Measurements from ENCODE around the gene SERBP1.
"Not testable (repeated sequence)": the region's sequence is repeated elsewhere in the genome, so short reads cannot be mapped to it uniquely, and the experiment has no call there.

Gene SERBP1

DNA sequence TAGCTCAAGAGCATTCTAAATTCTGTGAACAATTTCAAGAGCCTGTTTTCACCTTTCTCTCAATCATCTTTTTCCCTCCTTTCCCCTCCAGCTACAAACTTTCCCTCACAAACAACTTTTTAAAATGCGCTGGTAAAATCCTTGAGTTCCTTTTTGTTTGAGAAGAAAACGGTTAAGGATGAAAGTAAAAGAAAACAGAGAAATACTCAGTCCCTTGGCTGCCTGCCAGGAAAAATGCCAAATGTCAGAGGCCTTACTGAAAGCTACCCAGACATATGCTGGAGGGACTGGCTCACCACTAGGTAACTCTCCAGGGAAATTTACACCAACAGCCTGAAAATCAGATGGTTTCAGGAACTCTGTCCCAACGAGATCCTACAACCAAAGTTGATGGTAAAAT is 11.0 kb upstream of the SERBP1 start:
- no peak for DNase-seq (ENCODE audit: low read depth in 1 of 2, low spot score in 1 of 2)

DNA sequence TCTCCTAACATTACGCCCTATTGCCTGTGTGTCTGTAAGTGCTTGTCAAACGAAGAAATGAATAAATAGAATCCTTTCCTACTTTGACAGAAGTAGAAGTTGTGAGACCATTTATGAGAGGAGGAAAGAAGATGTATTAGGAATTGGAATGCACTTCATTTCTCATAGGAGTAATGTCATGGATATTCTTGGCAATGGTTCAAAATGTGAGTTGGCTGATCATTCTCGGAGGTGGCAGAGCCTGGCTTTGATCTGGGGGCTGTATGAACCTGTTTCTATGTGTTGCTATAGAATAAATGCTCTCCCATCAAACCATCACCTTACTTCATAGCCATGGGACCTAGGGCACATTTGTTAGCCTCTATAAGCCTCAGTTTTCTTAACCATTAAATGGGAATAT is 10.1 kb upstream of the SERBP1 start:
- no peak for DNase-seq (ENCODE audit: low read depth in 1 of 2, low spot score in 1 of 2)

DNA sequence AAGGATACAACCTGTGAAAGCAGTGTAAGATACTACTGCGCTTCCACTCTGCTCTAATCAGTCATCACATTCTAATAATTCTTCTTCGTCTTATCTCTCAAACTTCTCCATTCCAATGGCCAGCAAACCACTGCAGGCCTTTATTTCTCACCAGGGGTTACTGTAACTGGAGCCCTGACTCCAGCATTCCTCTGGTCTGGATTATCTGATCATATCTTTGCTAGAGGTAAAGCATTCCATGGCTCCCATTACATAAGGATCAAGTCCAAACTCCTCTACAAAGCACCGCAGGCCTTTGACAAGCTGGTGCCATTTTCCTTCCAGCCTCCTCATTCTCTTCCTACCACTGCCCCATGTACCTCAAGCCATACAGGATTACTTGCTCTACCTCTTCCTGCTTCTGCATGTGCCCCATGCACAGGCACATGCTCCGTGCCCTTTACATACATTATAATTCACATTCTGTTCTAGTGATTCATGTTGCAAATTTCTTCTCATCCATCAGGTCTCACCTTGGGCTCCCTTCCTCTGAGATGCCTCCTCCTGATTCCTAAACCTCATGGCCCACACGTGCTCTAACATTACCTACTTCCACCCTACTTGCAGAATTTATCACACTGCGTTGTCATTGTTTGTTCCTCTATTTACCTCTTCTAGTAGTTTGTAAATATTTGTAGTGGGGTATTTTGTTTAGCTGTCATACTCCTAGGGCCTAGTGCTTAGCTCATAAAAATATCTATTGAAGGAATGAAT is 9.3 kb upstream of the SERBP1 start:
- no peak for DNase-seq (ENCODE audit: low read depth in 1 of 2, low spot score in 1 of 2)

DNA sequence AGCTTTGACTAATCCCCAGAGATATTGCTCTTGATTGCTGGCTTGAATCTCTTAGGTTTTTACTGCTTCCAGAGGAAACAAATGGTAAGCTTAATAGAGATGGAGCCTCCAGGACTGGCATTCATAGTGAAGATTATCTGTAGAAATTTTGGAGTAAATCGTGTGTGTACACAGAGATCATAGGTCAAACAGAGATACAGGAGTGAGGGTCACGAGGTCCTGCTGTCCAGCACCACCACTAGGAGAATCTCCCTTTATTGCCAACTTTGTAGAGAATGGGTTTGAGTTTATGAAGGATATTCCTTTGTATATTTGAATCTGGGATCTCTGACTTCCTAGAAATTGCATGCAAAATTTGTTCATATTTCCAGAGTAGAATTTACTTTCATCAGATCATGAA is 7.8 kb upstream of the SERBP1 start:
- no peak for DNase-seq (ENCODE audit: low read depth in 1 of 2, low spot score in 1 of 2)

DNA sequence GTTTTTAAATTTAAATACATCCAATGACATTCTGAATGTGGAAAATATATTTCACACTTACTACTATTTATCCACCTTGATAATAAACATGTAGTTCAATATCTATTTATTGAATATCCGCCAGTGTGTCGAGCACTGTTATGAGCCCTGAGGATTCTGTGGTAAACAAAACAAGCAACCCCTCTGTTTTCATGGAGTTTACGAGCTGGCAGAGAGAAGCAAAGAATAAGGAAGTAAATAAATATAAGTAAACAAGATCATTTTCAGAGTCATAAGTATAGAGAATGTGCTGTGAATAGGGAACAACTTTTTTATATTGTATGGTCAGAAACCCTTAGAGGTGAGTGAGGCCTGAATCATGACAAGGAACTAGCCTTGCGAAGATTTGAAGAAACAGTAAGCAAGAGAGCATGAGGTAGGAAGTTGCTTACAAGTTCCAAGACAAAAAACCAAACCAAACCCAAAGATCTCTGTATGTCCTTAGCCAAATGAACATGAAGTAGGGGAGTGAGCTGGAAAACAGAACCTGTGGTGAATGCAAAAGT is 6.4 kb upstream of the SERBP1 start:
- DNase-seq (ENCODE audit: low read depth in 1 of 2, low spot score in 1 of 2), result no peak

DNA sequence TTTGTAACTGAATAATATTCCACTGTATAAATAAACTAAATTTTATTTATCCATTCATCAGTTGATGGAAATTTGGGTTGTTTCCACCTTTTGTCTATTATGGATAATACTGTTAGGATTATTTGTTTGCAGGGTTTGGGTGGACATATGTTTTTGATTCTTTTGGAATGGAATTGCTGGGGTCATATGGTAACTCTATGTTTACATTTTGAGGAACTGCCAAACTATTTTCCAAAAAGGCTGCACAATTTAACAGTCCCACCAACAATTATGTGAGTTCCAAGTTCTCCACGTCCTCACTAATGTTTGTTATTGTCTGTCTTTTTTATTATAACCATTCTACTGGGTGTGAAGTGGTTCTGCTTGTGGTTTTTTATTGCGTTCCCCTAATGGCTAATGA is 4.3 kb upstream of the SERBP1 start:
- DNase-seq (ENCODE audit: low read depth in 1 of 2, low spot score in 1 of 2), result no peak

DNA sequence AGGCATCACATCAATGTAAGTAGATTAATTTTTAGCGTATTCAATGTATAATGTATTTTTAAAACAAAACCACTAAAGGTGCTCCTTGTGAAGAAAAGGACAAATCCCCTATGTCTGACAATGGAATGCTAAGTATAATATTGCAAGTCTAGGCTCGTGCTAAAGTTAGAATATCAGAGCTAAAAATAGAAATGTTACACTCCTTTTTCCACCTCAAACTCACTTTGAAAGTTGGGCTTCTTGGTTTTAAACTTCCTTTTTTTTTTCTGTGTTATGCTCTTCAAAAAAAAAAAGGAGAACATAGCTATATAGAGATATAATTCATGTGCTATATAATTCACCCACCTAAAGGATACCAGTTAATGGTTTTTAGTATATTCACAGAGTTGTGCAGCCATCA is 3.6 kb upstream of the SERBP1 start:
- no peak for DNase-seq (ENCODE audit: low read depth in 1 of 2, low spot score in 1 of 2)

DNA sequence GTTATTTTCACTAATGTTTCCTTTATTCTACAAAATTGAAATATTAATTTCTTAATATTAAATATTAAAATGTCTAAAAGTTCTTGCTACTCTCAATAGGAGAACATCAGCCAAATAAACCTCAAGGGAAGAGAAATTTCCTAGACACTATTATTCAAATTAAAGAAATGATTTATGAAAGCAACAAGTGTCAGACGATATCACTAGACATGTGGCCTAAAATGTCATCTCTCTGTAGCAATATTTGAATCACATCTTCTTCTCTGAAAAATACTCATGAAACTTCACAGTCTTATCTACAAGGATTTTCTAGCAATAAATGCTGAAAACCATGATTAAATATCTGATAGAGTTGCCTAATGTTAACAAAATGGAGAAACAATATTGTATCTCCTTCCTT is 2.5 kb upstream of the SERBP1 start:
- DNase-seq (ENCODE audit: low read depth in 1 of 2, low spot score in 1 of 2), result no peak

DNA sequence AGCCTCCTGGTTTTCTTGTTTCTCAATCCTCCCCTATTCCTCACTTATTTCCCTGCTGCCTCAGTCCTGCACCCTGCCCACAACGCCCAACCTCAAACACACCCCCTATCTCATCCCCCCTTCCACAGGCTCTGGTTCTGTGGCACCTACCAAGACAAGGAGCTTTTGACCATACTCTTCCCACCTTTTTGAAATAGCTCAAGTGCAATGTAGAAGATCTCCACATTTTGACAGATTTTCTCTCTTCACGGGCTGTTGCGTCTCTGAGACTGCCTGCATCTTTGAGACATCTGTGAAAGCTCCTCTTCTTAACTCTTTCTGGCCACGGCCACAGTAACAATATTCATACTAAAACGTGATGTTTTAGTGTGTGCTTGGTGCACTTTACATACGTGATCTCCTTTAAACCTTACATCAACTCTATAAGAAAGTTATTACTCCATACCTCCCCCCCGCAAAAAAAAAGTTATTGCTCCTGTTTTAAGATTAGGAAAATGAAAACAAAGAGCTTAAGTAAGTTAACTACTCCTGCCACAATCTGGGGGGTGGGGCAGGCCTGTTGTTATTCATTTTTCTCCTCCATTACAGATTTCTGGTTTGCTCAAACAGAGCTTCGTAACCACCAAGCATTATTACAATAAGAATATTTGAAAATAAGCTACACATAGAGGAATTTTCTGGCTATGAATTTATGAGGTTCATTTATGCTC is 1.8 kb upstream of the SERBP1 start:
- DNase-seq (ENCODE audit: low read depth in 1 of 2, low spot score in 1 of 2), result no peak

DNA sequence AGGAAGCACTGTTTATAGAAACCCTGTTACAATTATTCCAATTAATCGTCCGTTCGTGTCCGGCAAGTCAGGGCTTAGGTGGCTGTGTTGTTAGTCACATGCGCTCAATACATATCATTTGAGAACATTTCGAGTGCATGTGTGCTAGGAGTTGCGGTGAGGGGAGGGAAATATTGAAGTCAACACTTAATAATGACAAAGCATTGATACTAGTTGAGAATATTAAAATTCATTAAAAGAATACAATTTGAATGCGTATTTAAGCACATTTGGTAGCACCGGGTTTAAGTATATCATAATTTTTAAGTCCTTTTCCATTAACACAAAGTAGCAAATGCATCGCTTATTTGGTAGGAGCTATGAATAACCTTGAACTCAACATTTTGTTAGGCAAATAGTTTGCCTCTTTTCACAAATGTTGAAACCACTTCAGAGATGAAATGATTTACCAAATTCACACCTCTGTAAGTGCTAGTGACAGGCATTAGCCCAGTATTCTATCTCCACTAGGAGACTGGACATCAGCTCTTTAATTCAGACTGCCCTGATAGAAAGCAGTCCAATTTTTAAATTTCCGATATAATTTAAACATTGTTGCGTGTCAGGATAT is 1.1 kb upstream of the SERBP1 start:
- DNase-seq (ENCODE audit: low read depth in 1 of 2, low spot score in 1 of 2), result no peak

DNA sequence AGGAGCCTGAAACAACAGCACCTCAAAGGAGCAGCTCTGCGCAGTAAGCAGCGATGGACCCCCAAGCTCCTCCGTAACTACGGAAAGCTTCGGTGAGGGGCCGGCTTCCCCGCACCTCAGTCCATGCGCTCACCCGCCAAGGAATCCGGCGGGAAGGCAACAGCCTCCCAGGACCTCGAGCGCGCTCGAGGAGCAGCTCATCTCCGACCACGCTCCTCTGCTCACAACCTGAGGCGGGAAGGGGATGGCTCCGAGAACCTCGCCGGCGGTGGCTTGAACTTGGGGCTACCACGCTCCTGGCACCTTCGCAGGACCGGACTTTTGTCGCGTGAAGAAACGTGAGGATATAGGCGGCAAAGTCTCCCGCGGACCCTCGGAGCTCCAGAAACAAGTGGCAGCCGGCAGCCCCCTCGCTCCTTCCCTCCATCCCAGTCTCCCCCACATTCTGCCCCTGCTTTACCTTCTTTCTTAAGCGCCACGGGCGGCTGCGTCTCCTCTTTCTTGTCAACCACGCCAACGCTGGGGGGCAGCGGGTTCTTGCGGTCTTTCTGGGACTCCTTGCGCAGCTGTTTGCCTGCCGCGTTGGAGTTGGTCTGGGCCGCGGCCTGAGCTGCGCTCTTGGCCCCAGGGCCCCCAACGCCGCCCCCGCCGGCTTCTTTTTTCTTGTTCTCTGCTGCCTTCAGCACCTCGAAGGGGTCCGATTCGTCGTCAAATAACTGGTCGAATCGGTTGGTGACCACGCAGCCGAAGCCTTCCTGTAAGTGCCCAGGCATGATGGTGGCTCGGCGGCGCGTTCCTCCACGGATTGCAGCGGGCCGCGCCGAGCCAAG is 459 bp downstream of the SERBP1 start:
- DNase-seq (ENCODE audit: low read depth in 1 of 2, low spot score in 1 of 2), result peak; percentile 12 to 17

DNA sequence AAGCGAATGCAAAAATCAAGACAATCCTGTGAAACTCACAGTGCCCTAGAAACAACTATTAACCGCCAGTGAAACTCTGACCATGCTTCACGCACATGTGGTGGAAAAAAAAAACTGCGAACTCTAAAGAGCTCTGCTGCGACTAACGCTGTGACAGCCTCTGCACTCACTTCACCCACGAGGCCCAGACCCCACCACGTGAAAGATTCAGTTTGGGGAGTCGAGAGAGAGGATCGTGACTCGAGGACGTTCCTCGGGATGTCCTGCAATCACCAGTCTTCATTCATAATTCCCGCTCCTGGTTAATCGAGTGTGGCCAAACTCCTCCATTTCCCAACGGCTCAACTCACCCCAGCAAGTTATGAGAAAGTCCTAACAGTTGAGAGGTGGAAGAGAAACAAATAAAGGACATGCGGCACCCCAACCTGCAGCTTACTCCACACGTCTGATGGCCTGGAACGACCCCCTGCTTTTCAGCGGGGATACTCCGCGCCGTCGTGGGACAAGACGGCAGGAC is 1.1 kb downstream of the SERBP1 start:
- DNase-seq (ENCODE audit: low read depth in 1 of 2, low spot score in 1 of 2), result peak in 1 of 2 donors; percentile 32

DNA sequence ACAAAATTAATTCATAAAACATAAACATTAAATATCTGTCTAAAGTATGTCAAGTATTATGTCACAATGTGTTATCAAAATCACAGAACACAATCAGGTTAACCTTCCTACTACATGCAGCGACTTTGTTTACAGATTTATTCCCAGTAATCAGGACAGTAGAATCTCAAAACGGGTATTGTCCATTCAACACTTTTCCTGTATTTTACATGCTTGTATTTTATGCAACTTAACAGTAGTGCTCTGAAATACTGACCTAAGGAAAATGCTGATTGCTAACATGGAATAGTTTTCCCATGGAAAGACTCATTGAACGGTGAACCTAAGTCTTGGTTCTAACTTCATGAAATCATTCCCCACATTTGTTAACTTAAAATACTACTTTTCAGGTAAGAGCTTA is 2.3 kb downstream of the SERBP1 start:
- DNase-seq (ENCODE audit: low read depth in 1 of 2, low spot score in 1 of 2), result no peak

DNA sequence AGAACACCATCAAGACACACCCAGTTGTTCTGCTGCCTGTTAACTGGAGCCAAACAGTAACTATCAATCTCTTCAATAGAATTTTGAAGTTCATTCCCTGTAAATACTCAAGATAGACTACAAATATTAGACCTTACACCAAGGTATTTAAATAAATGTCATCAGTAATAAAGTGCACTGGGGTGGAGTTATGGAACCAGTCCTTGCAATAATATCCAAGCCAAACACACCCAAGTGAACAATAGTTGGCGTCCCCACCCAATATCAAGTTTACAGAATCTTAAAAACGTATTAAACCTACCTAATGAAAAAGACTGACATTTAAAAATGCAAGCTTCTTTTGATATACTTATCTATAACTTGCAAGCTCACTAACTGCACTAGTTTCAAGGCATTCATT is 2.7 kb downstream of the SERBP1 start:
- DNase-seq (ENCODE audit: low read depth in 1 of 2, low spot score in 1 of 2), result no peak

DNA sequence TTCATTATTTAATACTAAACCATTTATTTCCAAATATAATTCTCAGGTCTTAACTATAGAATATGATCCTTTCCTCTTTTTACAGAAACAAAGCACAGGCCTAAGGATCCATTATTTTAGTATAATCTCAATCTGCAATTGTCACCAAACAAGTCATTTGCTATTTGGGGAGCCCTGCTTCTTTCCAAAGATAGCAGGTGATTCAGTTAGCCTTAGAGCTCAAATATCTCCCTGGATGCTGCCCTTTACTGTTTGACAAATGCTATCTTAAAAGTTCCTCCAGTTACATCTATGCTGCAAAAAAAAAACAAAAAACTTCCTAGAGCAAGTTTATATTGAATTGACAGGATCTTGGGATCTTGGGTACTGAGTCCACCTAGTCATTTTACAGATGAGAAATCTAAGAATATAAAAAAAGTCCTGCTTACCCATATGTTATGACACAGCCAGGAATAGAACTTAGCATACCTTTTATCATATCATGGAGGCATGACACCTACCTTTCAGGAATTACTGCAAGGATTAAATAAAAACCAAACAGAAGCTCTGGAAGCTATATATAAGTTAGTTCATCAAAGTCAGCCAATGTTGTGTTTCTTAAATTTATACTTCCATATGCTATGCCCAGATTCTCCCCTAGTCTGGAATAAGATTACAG is 9.2 kb downstream of the SERBP1 start:
- no peak for DNase-seq (ENCODE audit: low read depth in 1 of 2, low spot score in 1 of 2)

DNA sequence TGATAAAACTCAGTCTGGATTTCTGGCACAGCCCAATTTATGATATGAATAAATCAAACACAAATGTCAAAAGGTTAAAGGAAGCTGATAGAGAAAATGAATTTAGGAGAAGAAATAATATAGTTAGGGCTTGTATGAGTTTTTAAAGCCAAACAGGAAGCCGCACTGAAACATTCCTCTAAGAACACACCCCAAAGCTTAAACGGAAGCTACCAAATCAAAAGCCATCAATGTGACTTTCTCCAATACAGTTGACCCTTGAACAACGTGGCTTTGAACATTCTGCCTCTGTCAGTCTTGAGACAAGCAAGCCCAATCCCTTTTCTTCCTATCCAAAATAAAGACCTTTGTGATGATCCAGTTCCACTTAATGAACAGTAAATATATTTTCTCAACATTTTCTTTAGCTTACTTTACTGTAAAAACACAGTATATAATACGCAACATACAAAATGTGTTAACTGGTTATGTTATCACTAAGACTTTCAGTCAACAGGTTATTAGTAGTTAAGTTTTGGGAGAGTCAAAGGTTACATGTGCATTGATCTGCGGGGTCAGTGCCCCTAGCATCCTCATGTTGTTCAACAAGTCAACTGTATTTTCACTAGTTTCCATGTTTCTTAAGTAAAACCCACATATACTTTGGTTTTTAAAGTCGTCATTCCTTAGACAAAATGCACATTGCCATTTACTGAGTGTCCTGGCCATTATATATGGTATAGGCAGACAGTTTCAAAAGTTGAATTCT is 11.2 kb downstream of the SERBP1 start:
- DNase-seq (ENCODE audit: low read depth in 1 of 2, low spot score in 1 of 2), result no peak

DNA sequence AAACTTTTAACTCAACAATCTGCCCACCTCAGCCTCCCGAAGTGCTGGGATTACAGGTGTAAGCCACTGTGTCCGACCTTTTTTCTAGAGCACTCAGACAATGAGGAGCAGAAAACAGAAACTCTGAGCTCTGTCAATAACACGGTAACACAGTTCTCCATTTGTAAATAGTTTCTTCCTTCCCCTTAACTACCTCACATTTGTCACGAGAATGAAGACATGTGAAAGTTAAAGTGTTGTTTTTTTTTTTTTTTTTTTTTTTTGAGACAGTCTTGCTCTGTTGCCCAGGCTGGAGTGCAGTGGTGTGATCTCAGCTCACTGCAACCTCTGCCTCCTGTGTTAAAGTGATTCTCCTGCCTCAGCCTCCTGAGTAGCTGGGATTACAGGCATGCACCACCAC is 12.5 kb downstream of the SERBP1 start:
- DNase-seq (ENCODE audit: low read depth in 1 of 2, low spot score in 1 of 2), result not testable (repeated sequence)

DNA sequence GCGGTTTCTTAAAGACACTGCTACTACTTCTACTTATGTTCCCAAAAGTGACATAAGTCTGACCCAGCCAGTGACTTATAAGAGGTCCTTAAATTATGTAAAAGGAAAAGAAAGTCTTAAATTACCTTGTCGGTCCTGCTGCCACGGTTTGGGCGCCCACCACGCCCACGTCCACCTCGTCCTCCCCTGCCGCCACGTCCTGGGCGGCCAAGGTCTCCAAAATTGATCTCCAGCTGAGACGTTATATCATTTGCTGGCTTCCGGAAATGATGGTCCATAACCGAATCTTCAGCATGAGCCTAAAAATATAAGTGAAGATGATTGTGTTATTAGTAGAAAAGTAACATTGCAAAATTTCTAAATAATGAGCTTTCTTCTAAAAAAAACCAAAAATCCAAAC is 15.2 kb downstream of the SERBP1 start:
- no peak for DNase-seq (ENCODE audit: low read depth in 1 of 2, low spot score in 1 of 2)

DNA sequence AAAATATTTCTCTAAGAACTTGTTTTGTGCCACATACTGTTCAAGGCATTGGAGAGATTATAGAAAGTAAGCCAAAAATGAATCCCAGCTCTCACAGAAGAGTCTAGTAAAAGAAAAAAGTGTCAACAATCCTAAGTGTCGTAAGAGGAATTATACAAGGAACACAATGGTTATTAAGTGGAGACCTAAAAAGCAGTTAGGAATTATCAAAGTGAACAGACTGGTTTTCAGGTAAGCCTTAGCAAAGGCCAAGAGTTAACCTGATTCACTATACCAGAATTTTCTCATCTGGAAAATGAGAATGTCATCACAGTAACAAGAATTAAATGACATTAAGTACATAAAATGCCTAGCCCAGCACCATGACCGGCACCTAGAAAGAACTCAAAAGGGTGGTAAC is 15.6 kb downstream of the SERBP1 start:
- no peak for DNase-seq (ENCODE audit: low read depth in 1 of 2, low spot score in 1 of 2)

DNA sequence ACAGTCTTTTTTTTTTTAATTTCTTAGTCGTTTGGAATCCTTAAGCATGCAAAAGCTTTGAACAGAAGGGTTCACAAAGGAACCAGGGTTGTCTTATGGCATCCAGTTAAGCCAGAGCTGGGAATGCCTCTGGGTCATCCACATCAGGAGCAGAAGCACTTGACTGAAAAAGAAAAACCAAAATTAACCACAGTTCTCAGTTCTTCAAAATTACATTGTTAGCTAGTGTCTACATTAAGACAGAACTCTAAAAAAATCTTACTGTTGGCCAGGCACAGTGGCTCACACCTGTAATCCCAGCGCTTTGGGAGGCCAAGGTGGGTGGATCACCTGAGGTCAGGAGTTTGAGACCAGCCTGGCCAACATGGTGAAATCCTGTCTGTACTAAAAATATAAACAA is 17.1 kb downstream of the SERBP1 start:
- not testable (repeated sequence) for DNase-seq (ENCODE audit: low read depth in 1 of 2, low spot score in 1 of 2)
